HG03045 (cell line): ENCODE measurements around the gene OAF.
"Not testable (repeated sequence)": the region's sequence is repeated elsewhere in the genome, so short reads cannot be mapped to it uniquely, and the experiment has no call there.

Source experiments
- ATAC-seq: cut with Tn5 transposase; IDR thresholded peaks from one replicate; pipeline ENCODE4 v1.9.1; 2021; ENCODE audit warnings: mild to moderate bottlenecking, moderate library complexity; ENCODE audit not compliant: unreplicated experiment

OAF gene

DNA sequence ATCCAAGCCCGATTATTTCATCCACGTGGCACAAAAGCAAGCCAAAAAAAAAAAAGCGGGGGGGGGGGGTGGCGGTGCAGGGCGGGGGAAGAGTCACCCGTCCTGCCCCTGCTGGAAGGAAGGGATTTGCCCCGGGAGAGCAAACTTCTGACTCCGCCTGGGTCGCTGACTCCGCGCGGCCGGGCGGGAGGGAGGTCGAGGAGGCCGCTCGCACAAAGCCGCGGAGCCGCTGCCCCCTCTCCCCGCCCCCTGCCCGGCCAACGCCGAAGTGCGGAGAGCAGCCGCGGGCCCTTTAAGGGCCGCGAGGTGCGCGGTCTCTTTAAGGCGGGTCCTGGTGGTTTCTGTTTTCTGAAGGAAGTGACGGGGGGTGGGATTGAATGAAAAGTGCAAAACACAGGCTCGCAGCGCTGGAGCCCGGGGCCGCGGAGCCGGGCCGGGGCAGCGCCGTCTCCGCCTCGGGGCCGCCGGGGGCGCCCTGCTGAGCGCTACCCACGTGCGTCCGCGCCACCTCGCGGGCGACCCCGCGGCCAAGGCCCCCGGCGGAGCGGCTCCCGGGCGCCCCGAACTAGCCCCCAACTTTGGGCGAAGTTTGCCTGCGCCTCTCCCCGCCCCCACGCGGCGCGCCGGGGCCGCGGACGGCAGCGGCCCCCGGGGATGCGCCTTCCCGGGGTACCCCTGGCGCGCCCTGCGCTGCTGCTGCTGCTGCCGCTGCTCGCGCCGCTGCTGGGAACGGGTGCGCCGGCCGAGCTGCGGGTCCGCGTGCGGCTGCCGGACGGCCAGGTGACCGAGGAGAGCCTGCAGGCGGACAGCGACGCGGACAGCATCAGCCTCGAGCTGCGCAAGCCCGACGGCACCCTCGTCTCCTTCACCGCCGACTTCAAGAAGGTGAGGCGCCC, at the start of gene OAF:
Gene OAF (plus strand): TSS at position 407 of the 896 bp plus-strand sequence. CDS start 248 bp downstream, at position 655.
- peak; percentile 80 for ATAC-seq

DNA sequence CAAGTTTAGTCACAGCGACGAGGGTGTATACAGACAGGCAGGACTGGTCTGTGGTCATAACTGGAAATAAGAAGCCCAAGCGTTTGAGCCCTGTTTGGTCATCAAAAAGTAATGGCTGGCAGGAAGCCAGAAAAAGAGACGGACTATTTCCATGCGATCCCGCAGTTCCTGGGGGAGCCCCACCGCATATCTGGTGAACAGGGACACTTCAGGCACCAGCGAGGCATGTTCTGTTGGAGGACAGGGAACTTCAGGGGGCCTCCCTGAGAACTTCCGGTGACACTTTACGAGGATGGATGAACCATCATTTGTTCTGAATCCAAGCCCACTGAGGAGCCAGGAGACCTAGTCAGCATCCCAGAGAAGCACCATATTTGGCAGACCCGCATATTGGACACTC, 43.2 kb upstream of the OAF start:
- ATAC-seq, result no peak

- ATAC-seq, result no peak
Measured at GRCh38 chr11:120168108-120168959, 42.5 kb upstream of the OAF start.

- ATAC-seq, result no peak
Measured at GRCh38 chr11:120168960-120169681, 41.7 kb upstream of the OAF start.

GRCh38 chr11:120169981-120170698, 40.7 kb upstream of the OAF start:
- no peak for ATAC-seq

DNA sequence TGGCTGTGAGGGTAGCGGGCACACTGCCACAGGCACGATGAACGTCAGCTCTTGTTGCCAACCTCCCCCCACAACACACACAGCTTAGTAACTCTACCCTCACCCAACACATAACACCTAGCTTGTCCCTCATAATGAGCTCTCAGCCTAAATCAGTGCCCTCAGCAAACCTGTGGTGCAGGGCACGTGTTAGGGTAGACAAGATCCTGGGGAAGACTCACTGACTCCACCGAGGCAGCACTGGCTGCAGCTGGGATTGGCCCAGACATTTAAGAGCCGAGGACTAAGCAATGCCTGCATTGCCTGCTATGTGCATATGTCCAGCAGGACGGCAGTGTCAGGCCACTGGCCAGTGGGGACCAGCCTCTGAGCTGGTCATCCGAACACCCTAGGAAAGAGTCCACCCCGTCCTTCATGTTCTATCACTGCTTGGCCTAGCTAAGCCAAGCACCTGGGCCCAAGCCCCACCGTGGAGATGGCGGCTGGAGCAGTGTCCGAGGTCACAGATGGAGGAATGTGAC, 40.0 kb upstream of the OAF start:
- no peak for ATAC-seq

GRCh38 chr11:120172054-120172911, 38.5 kb upstream of the OAF start:
- no peak for ATAC-seq

- ATAC-seq, result no peak
Measured at GRCh38 chr11:120173019-120173705, 37.7 kb upstream of the OAF start.

DNA sequence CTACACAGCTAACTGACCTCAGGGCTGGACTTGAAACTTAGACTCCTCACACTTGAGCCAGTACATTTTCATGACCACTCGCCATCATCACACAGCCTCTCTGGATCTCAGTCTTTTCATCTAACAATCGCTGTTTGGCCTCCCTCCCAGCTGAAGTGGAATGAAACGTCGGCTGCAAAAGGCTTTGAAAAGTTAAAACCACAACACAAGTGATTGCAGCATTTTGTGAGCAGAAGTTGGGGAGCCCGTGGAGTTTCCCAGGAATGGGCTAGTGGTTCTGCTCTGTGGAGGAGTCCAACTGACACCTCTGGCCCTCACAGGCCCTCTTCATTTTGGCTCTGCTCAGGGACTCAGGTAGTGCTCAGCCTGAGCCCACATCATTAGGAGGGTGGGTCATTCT, 37.0 kb upstream of the OAF start:
- no peak for ATAC-seq

- ATAC-seq, result no peak
Measured at GRCh38 chr11:120174866-120175265, 36.0 kb upstream of the OAF start.

DNA sequence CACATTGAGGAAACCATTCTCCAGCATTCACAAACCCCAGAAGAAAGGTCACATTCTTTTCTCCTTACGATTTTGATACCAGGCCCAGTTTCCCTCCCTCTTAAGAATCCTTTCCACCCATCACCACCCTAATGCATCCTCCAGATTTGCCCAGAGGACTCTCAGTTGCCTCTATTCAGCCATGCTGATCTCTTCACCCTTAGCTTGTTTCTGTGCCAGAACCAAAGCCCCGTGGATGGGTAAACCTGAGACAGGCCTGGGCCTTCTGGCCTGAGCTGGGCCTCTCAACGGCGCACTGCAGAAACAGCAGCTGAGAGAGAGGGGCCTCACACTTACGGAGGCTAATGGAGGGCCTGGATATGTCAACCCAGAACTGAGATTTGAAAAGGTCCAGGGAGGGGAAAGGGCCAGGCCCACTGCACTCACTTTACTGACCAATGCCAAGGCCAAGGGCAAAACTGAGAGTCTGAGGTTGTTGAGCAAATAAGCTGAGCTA, 32.2 kb upstream of the OAF start:
- ATAC-seq, result no peak

DNA sequence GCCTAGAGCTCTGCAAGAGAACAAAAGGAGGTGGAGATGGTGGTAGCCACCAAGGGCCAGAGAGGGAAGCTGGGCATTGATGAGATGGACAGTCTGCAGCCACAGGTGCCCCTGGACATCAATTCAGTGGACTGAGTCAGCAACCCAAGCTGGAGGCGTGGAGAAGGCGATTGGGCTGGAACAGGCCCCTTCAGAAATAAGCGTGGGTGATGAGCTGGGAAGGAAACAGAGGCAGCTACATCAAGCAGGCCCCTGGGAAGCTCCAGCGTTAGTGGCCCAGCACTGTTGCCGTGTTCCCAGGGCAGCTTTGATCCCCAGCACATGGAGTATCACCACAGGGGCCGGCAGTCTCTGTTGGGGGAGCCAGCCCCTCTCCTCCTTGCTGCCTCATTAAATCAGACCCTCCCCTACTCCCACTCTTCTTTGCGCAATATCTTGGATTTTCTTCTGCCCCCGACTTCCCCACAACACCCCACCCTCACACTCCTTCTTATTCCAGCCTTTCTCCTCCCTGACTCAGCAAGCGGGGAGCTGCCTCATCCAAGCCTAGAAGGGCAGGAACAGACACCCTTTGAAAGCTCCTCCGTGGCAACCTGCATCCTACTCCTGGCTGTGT, 31.7 kb upstream of the OAF start:
- ATAC-seq, result no peak

GRCh38 chr11:120180063-120180462, 30.8 kb upstream of the OAF start:
- not testable (repeated sequence) for ATAC-seq

GRCh38 chr11:120180551-120181232, 30.1 kb upstream of the OAF start:
- no peak for ATAC-seq

GRCh38 chr11:120181376-120181975, 29.4 kb upstream of the OAF start:
- ATAC-seq, result no peak

- ATAC-seq, result no peak
Measured at GRCh38 chr11:120182372-120182771, 28.5 kb upstream of the OAF start.
